ENCODE data around the gene PTPRR. TPM values are rescaled to one million over a fixed set of nuclear protein-coding genes. Genes with fewer than 3 reads are reported as not detected.

The PTPRR gene
- total RNA-seq, 2 donors from 2014 or later: 0.37 to 0.51 TPM

GRCh38 chr12:70637303-70638085 lies 283.0 kb downstream of the PTPRR start, which contains the start of gene PTPRB:
Gene PTPRB, minus strand, starts transcription at chr12:70637429. Its CDS starts 34 bp downstream, at chr12:70637395.
- peak within 1 kb of the TSS; percentile 16 to 32 for H3K4me3 ChIP-seq
- no peaks in the 10 kb centered on the region for H3K36me3 ChIP-seq
- H3K9me3 ChIP-seq: no peaks in the 10 kb centered on the region
- TF ChIP-seq CTCF (IDR thresholded peaks at IDR 0.05): no peak
- no peaks in the 10 kb centered on the region for H3K4me1 ChIP-seq
- DNase-seq (ENCODE audit: low spot score): no peak
- no peaks in the 10 kb centered on the region for H3K27me3 ChIP-seq
- peak within 1 kb of the TSS; percentile 19 to 32 for H3K27ac ChIP-seq

- H3K27me3 ChIP-seq: no peaks in the 10 kb centered on the region
- no peak for DNase-seq (ENCODE audit: low spot score)
- H3K36me3 ChIP-seq: no peaks in the 10 kb centered on the region
- H3K27ac ChIP-seq: peak overlapping the region in 1 of 2 donors; percentile 19
- no peak for TF ChIP-seq CTCF (IDR thresholded peaks at IDR 0.05)
- no peaks in the 10 kb centered on the region for H3K9me3 ChIP-seq
- H3K4me3 ChIP-seq: peak overlapping the region; percentile 4 to 32
- H3K4me1 ChIP-seq: no peaks in the 10 kb centered on the region
Measured at GRCh38 chr12:70635755-70636154, 284.8 kb downstream of the PTPRR start.

GRCh38 chr12:70628701-70629480 lies 291.6 kb downstream of the PTPRR start:
- H3K27me3 ChIP-seq: no peaks in the 10 kb centered on the region
- no peaks in the 10 kb centered on the region for H3K9me3 ChIP-seq
- no peaks in the 10 kb centered on the region for H3K4me1 ChIP-seq
- peak overlapping the region in 1 of 2 donors; percentile 6 for H3K27ac ChIP-seq
- no peak for TF ChIP-seq CTCF (IDR thresholded peaks at IDR 0.05)
- H3K4me3 ChIP-seq: no peak overlapping the region
- H3K36me3 ChIP-seq: no peaks in the 10 kb centered on the region
- DNase-seq (ENCODE audit: low spot score): no peak

- TF ChIP-seq CTCF (IDR thresholded peaks at IDR 0.05): no peak
- Histone ChIP-seq H3K36me3 (no peaks in the 10 kb centered on the region), H3K27ac (peak overlapping the region in 1 of 2 donors; percentile 6), H3K27me3 (no peaks in the 10 kb centered on the region), H3K9me3 (no peaks in the 10 kb centered on the region), H3K4me1 (no peaks in the 10 kb centered on the region), H3K4me3 (peak overlapping the region in 1 of 2 donors; percentile 3)
- DNase-seq (ENCODE audit: low spot score): no peak
Measured at GRCh38 chr12:70627677-70628076, 292.9 kb downstream of the PTPRR start.

- Histone ChIP-seq H3K9me3 (no peaks in the 10 kb centered on the region), H3K4me1 (no peaks in the 10 kb centered on the region), H3K27ac (no peak overlapping the region), H3K4me3 (no peak overlapping the region), H3K36me3 (no peaks in the 10 kb centered on the region), H3K27me3 (no peaks in the 10 kb centered on the region)
- TF ChIP-seq CTCF (IDR thresholded peaks at IDR 0.05): no peak
- no peak for DNase-seq (ENCODE audit: low spot score)
Measured at GRCh38 chr12:70626180-70626579, 294.4 kb downstream of the PTPRR start.

All from right atrium auricular region (tissue), 2 donors.